Measurements from ENCODE around the gene KIRREL3. TPM values are rescaled to one million over a fixed set of nuclear protein-coding genes. Genes with fewer than 3 reads are reported as not detected.

The KIRREL3 gene
- total RNA-seq, 2 experiments from 2014 or later, result not detected

- Histone ChIP-seq H3K9me3 (ENCODE audit: control insufficient read depth in 1 of 2, insufficient read depth in 1 of 2, low read length in 2 of 2) (peaks cover 0 to 12% of the 10 kb centered on the region in 2 experiments), H3K27me3 (ENCODE audit: control insufficient read depth in 1 of 2, insufficient read depth in 2 of 2, low read length in 2 of 2) (peaks cover 0 to 4% of the 10 kb centered on the region in 2 experiments), H3K27ac (ENCODE audit: low read depth in 1 of 2, low read length in 2 of 2) (no peak overlapping the region), H3K4me1 (ENCODE audit: insufficient read depth, low read length) (no peaks in the 10 kb centered on the region), H3K36me3 (ENCODE audit: insufficient read depth, low read length) (no peaks in the 10 kb centered on the region), H3K4me3 (ENCODE audit: low read length) (no peak overlapping the region)
- Mint-ChIP-seq H3K4me3 (no peak overlapping the region), H3K4me1 (ENCODE audit: low read depth) (no peaks in the 10 kb centered on the region), H3K27me3 (peaks cover 9% of the 10 kb centered on the region), H3K36me3 (ENCODE audit: low read depth) (no peaks in the 10 kb centered on the region), H3K27ac (no peak overlapping the region), H3K9me3 (no peaks in the 10 kb centered on the region)
- no peak for DNase-seq
- POLR2A ChIA-PET, result no interaction called here
- TF ChIP-seq CTCF (IDR thresholded peaks at IDR 0.05), result no peak
- no peak for ATAC-seq (ENCODE audit: poor library complexity)
- intact Hi-C loops (cut with DNase I, micrococcal nuclease), result no loop called here
- CTCF ChIA-PET, result no interaction called here
These were observed 178.7 kb downstream of the KIRREL3 start for GRCh38 chr11:126821827-126822226.

GRCh38 chr11:126819194-126819593 lies 181.4 kb downstream of the KIRREL3 start:
- peaks cover 0 to 16% of the 10 kb centered on the region in 2 experiments for H3K9me3 ChIP-seq (ENCODE audit: control insufficient read depth in 1 of 2, insufficient read depth in 1 of 2, low read length in 2 of 2)
- no peak overlapping the region for H3K27ac Mint-ChIP-seq
- H3K4me1 Mint-ChIP-seq (ENCODE audit: low read depth), result no peaks in the 10 kb centered on the region
- no peak overlapping the region for H3K27ac ChIP-seq (ENCODE audit: low read depth in 1 of 2, low read length in 2 of 2)
- no peaks in the 10 kb centered on the region for H3K36me3 Mint-ChIP-seq (ENCODE audit: low read depth)
- no peak for DNase-seq
- H3K36me3 ChIP-seq (ENCODE audit: insufficient read depth, low read length), result no peaks in the 10 kb centered on the region
- H3K4me3 Mint-ChIP-seq, result no peak overlapping the region
- intact Hi-C loops (cut with DNase I, micrococcal nuclease), result no loop called here
- ChIA-PET CTCF (no interaction called here), POLR2A (no interaction called here)
- no peak for ATAC-seq (ENCODE audit: poor library complexity)
- H3K27me3 ChIP-seq (ENCODE audit: control insufficient read depth in 1 of 2, insufficient read depth in 2 of 2, low read length in 2 of 2), result peaks cover 0 to 4% of the 10 kb centered on the region in 2 experiments
- H3K4me3 ChIP-seq (ENCODE audit: low read length), result no peak overlapping the region
- peaks cover 7% of the 10 kb centered on the region for H3K27me3 Mint-ChIP-seq
- no peak for TF ChIP-seq CTCF (IDR thresholded peaks at IDR 0.05)
- H3K4me1 ChIP-seq (ENCODE audit: insufficient read depth, low read length), result no peaks in the 10 kb centered on the region
- H3K9me3 Mint-ChIP-seq, result peaks cover 2% of the 10 kb centered on the region

GRCh38 chr11:126817523-126818450 lies 182.8 kb downstream of the KIRREL3 start:
- Mint-ChIP-seq H3K36me3 (ENCODE audit: low read depth) (no peaks in the 10 kb centered on the region), H3K4me1 (ENCODE audit: low read depth) (no peaks in the 10 kb centered on the region), H3K9me3 (peaks cover 2% of the 10 kb centered on the region), H3K27ac (no peak overlapping the region), H3K4me3 (no peak overlapping the region), H3K27me3 (peaks cover 9% of the 10 kb centered on the region)
- CTCF ChIA-PET, result no interaction called here
- Histone ChIP-seq H3K27ac (ENCODE audit: low read depth in 1 of 2, low read length in 2 of 2) (no peak overlapping the region), H3K4me1 (ENCODE audit: insufficient read depth, low read length) (no peaks in the 10 kb centered on the region), H3K36me3 (ENCODE audit: insufficient read depth, low read length) (no peaks in the 10 kb centered on the region), H3K27me3 (ENCODE audit: control insufficient read depth in 1 of 2, insufficient read depth in 2 of 2, low read length in 2 of 2) (peaks cover 0 to 2% of the 10 kb centered on the region in 2 experiments), H3K4me3 (ENCODE audit: low read length) (no peak overlapping the region), H3K9me3 (ENCODE audit: control insufficient read depth in 1 of 2, insufficient read depth in 1 of 2, low read length in 2 of 2) (peaks cover 0 to 11% of the 10 kb centered on the region in 2 experiments)
- ATAC-seq (ENCODE audit: poor library complexity) (no peak), DNase-seq (no peak)
- POLR2A ChIA-PET, result no interaction called here
- no peak for TF ChIP-seq CTCF (IDR thresholded peaks at IDR 0.05)
- intact Hi-C loops (cut with DNase I, micrococcal nuclease), result no loop called here

All from CD4-positive, alpha-beta T cell (primary cell).